GM19239 (cell line): ENCODE data around the gene TEDC2.
A peak's percentile ranks its signal among the peaks of the same experiment; 100 is the strongest.

ENCODE experiments used
- DNase-seq: peaks from one replicate; pipeline ENCODE4 v3.0.0; 2011; ENCODE audit warnings: low spot score; ENCODE audit not compliant: insufficient read length
- FAIRE-seq: peaks from 2 replicates; lab custom pipeline; 2011; peaks lifted over from hg19 to GRCh38; lab: Jason Lieb, UNC

The TEDC2 gene

GRCh38 chr16:2507665-2508064, 47.8 kb downstream of the TEDC2 start:
- no peak for FAIRE-seq
- no peak for DNase-seq

DNA sequence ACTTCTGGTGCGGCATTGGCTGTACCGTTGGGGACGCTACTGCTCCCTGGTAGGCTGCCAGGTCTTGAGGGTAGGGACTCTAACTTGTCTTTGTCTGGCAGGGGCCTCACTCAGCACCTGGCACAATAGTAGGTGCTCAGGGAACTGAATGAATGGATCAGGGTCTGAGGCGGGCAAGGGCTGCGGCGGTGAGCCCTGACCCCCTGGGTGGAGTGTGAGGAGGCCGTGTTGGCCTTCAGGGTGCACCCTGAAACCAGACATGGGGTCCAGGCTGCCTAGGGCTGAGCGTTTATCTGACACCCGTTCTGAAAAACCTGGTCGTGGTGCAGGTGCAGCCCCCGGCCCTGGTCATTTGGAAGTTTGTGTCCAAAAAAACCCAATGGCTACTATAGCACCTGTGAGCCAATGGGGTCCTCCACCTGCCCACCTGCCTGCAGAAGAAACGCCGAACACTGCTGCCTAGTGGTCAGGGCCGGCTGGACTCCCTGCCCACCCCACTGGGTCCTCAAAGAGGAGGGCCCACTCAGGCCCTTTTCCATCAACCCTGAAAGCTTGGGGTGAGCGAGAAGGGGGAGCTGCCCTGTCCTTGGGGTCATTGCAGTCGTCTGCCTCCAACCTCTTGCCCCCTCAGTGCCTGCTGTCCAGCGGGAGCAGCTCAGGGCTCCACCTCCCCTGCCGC, 49.0 kb downstream of the TEDC2 start:
- FAIRE-seq, result no peak

DNA sequence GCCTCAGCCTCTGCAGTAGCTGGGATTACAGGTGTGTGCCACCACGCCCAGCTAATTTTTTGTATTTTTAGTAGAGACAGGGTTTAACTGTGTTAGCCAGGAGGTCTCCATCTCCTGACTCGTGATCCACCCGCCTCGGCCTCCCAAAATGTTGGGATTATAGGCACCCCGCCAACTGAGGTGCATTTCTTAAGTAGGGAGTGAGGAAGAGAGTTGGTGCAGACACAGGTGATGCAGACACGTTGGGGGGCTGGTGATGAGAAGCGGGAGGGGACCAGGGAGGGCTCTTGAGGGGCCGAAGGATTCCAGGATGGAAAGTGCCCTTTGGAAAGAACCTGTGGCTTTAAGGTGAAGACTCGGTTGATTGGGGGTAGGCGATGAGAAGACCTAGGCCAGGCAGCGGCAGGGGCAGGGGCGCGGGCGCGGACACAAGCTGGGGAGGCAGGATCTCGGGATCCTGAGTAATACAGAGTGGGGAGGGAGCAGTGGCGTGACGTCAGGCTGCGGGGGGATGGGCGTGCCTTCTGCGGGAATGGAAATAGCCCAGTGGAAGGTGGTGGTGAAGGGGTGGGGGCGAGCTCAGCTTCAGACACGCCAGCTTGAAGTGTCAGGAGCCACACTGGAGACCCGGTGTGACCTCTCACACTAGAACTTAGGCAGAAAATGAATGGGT, 51.4 kb downstream of the TEDC2 start:
- DNase-seq, result no peak
- no peak for FAIRE-seq

More for the DNA sequence above, 49.0 kb downstream of the TEDC2 start:
- DNase-seq, result no peak

- DNase-seq, result no peak
- no peak for FAIRE-seq
Measured at GRCh38 chr16:2511996-2512734, 52.3 kb downstream of the TEDC2 start.

GRCh38 chr16:2512735-2513404, 53.0 kb downstream of the TEDC2 start:
- no peak for DNase-seq
- no peak for FAIRE-seq

- peak; percentile 95 for DNase-seq
- peak; percentile 88 for FAIRE-seq
Measured at GRCh38 chr16:2513405-2514332, 53.8 kb downstream of the TEDC2 start, which contains the start of gene ATP6V0C. ATP6V0C (plus strand) TSS chr16:2513952; CDS start chr16:2514104, 152 bp downstream.
